ENCODE results near the gene FSCN2. TPM values are rescaled to one million over a fixed set of nuclear protein-coding genes. Genes with fewer than 3 reads are reported as not detected.

The FSCN2 gene
- total RNA-seq, 1 experiment from 2014 or later: 0.31 TPM

- TF ChIP-seq CBFB (CRISPR knock-in tag; IDR thresholded peaks at IDR 0.05; ENCODE audit: low read depth) (no peak), CREB1 (CRISPR knock-in tag; IDR thresholded peaks at IDR 0.05) (no peak), KAT7 (CRISPR knock-in tag; IDR thresholded peaks at IDR 0.05; ENCODE audit: borderline replicate concordance) (no peak), ZNF121 (CRISPR knock-in tag; IDR thresholded peaks at IDR 0.05) (no peak)
- TF ChIP-seq, protein P1, sequence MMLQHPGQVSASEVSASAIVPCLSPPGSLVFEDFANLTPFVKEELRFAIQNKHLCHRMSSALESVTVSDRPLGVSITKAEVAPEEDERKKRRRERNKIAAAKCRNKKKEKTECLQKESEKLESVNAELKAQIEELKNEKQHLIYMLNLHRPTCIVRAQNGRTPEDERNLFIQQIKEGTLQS (CRISPR knock-in tag; conservative IDR thresholded peaks at IDR 0.05): no peak
- TF ChIP-seq, protein P2, sequence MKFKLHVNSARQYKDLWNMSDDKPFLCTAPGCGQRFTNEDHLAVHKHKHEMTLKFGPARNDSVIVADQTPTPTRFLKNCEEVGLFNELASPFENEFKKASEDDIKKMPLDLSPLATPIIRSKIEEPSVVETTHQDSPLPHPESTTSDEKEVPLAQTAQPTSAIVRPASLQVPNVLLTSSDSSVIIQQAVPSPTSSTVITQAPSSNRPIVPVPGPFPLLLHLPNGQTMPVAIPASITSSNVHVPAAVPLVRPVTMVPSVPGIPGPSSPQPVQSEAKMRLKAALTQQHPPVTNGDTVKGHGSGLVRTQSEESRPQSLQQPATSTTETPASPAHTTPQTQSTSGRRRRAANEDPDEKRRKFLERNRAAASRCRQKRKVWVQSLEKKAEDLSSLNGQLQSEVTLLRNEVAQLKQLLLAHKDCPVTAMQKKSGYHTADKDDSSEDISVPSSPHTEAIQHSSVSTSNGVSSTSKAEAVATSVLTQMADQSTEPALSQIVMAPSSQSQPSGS (CRISPR knock-in tag; IDR thresholded peaks at IDR 0.05; ENCODE audit: borderline replicate concordance, low read depth): no peak
- Mint-ChIP-seq H3K4me1 (peaks cover 9% of the 10 kb centered on the region), H3K27ac (no peak overlapping the region), H3K9me3 (no peaks in the 10 kb centered on the region), H3K36me3 (no peaks in the 10 kb centered on the region), H3K4me3 (no peak overlapping the region), H3K27me3 (ENCODE audit: low read depth) (peaks cover 46% of the 10 kb centered on the region)
- ChIA-PET CTCF (no interaction called here), POLR2A (no interaction called here)
- no peak for ATAC-seq
- DNase-seq (ENCODE audit: low spot score): no peak
These were observed 3.4 kb upstream of the FSCN2 start for GRCh38 chr17:81524865-81525159.

DNA sequence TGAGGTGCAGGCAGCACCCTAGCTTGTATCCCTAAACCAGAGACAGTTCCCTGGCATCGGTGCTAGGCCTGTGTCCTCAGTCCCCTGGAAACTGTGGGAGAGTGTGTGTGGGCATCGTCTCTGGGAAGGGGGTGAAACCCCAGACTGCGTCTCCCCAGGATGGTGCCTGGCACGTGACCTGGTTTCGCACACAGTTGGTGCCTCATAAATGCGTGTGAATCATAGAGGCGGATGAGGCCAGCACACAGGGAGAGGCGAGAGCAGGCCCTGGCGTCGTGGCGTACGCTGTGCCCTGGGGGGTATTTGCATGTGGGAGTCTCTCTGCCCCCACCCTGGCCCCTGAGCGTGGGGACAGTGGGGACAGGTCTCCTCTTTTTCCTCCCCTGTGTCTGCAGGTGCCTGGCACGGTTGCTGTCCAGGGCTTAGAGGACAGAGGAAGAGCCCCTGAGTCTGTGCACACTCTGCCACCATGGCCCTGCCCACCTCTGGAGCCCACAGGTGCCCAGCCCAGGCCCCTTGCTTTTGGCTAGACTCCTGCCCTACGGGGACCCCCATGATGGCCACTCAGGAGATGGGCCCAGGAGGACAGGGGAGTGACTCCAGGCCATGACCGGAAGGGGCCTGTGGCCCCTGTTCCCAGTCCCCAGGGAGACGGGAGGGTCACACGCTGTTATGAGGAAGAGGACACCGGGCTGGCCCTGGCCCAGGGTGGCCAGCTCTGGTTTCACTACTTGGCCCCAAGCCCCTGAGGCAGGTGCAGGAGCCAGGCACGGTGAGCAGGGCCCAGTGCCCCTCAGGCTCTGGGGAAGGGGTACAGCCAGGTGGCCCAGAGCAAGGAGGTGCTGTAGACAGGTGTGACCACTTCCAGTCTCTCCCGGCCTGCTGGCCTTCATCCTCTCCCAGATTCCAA is 1.3 kb upstream of the FSCN2 start:
- ChIA-PET CTCF (interaction anchor here (0.6 to 1.3 kb wide), 3 partner anchors 11 to 86 kb away, joined by 3 read pairs; no protein-coding TSS in a partner anchor), POLR2A (no interaction called here)
- ATAC-seq (no peak), DNase-seq (ENCODE audit: low spot score) (no peak)
- TF ChIP-seq ZNF281 (CRISPR knock-in tag; IDR thresholded peaks at IDR 0.05) (no peak), ZNF423 (CRISPR knock-in tag; IDR thresholded peaks at IDR 0.05) (no peak), FOXJ3 (CRISPR knock-in tag; IDR thresholded peaks at IDR 0.05; ENCODE audit: borderline replicate concordance) (no peak), CREM (CRISPR knock-in tag; IDR thresholded peaks at IDR 0.05) (no peak), ZBTB43 (CRISPR knock-in tag; IDR thresholded peaks at IDR 0.05) (no peak), NR3C1 (CRISPR knock-in tag; conservative IDR thresholded peaks at IDR 0.05; ENCODE audit: low read depth) (no peak), TEAD1 (CRISPR knock-in tag; IDR thresholded peaks at IDR 0.05) (no peak), NFE2L1 (CRISPR knock-in tag; IDR thresholded peaks at IDR 0.05) (no peak), MXD4 (CRISPR knock-in tag; IDR thresholded peaks at IDR 0.05; ENCODE audit: borderline replicate concordance) (no peak), CREB1 (CRISPR knock-in tag; IDR thresholded peaks at IDR 0.05) (no peak), ETV6 (CRISPR knock-in tag; IDR thresholded peaks at IDR 0.05) (no peak)
- TF ChIP-seq, protein P3, sequence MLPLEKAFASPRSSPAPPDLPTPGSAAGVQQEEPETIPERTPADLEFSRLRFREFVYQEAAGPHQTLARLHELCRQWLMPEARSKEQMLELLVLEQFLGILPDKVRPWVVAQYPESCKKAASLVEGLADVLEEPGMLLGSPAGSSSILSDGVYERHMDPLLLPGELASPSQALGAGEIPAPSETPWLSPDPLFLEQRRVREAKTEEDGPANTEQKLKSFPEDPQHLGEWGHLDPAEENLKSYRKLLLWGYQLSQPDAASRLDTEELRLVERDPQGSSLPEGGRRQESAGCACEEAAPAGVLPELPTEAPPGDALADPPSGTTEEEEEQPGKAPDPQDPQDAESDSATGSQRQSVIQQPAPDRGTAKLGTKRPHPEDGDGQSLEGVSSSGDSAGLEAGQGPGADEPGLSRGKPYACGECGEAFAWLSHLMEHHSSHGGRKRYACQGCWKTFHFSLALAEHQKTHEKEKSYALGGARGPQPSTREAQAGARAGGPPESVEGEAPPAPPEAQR (CRISPR knock-in tag; IDR thresholded peaks at IDR 0.05): no peak
- Mint-ChIP-seq H3K36me3 (no peaks in the 10 kb centered on the region), H3K4me3 (no peak overlapping the region), H3K27ac (no peak overlapping the region), H3K27me3 (ENCODE audit: low read depth) (peaks cover 25% of the 10 kb centered on the region), H3K9me3 (no peaks in the 10 kb centered on the region), H3K4me1 (0 out of 2 replicates have a peak, but pooled peaks cover 3% of the 10 kb centered on the region)
